H1 (cell line): ENCODE results near the gene ECE2.

ENCODE experiments used
- CTCF ChIP-seq, 3 experiments: IDR thresholded peaks; 1 replicate in 2 of 3; 2 replicates in 1 of 3; pipeline versions ENCODE4 v1.5.1 to v1.6.1; 2011; ENCODE audit warnings: low read length in 3 of 3, mild to moderate bottlenecking in 3 of 3, inconsistent platforms in 2 of 3, low read depth in 1 of 3, moderate library complexity in 1 of 3; ENCODE audit not compliant: insufficient read depth in 1 of 3; ENCODE audit errors: control extremely low read depth in 1 of 3
- POLR2A ChIP-seq, 2 experiments: IDR thresholded peaks; 1 replicate in 1 of 2; 2 replicates in 1 of 2; pipeline ENCODE4 v1.6.1; 2011; ENCODE audit warnings: low read depth in 2 of 2, low read length in 2 of 2, mild to moderate bottlenecking in 2 of 2; ENCODE audit errors: control extremely low read depth in 1 of 2
- SP4 ChIP-seq: IDR thresholded peaks from 2 replicates; pipeline ENCODE4 v1.6.1; 2012; ENCODE audit warnings: low read length, inconsistent platforms

GRCh38 chr3:184258926-184259325 lies 16.9 kb upstream of the ECE2 start:
- no peak for TF ChIP-seq POLR2A (IDR thresholded peaks at IDR 0.05; ENCODE audit: control extremely low read depth in 1 of 2, low read depth in 2 of 2, low read length in 2 of 2)
- no peak for TF ChIP-seq SP4
- TF ChIP-seq CTCF (IDR thresholded peaks at IDR 0.05; ENCODE audit: control extremely low read depth in 1 of 3, insufficient read depth in 1 of 3, low read depth in 1 of 3, low read length in 3 of 3) = no peak
